GM19324 (cell line): Measurements from ENCODE around the gene SLC7A14.

Experiments used
- ATAC-seq: cut with Tn5 transposase; IDR thresholded peaks from one replicate; pipeline ENCODE4 v1.9.1; 2021; ENCODE audit warnings: mild to moderate bottlenecking, moderate library complexity; ENCODE audit not compliant: unreplicated experiment, low FRiP score

SLC7A14 gene

GRCh38 chr3:170437176-170437575 lies 148.7 kb downstream of the SLC7A14 start:
- no peak for ATAC-seq

- no peak for ATAC-seq
Measured at GRCh38 chr3:170436697-170437096, 149.2 kb downstream of the SLC7A14 start.

DNA sequence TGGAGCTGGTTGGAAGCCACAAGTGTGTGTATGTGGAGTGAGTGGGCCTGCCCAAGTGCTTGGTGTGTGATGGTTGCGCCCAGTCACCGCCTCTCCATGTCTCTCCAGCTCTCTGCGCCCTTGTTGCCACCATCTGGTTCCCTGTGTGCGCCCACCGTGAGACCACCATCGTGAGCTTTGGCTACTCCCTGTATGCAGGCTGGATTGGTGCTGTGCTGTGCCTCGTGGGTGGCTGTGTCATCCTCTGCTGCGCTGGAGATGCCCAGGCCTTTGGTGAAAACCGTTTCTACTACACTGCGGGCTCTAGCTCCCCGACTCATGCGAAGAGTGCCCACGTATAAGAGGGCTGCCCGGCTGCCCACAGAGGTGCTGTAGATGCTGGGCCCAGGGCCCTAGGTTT lies 153.5 kb downstream of the SLC7A14 start:
- ATAC-seq, result no peak

DNA sequence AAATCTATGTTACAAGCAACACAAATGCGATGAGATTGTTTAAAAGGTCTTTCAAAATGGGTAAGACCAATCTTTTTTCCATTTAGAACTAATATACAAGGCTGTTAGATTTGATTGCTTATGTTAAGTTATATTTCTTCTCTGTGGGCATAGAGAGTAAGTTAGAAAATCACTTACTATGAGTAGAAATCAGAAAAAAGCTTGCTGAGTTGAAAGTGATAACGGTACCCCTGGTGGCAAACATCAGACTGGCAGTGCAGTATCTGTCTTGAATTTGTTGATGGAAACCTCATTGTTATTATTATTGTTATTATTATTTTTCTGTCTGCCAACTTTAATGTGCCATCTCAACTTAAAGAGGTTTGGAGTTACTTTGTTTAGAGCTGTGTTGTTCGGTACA lies 154.8 kb downstream of the SLC7A14 start:
- no peak for ATAC-seq

GRCh38 chr3:170429050-170429449 lies 156.8 kb downstream of the SLC7A14 start:
- ATAC-seq, result no peak

DNA sequence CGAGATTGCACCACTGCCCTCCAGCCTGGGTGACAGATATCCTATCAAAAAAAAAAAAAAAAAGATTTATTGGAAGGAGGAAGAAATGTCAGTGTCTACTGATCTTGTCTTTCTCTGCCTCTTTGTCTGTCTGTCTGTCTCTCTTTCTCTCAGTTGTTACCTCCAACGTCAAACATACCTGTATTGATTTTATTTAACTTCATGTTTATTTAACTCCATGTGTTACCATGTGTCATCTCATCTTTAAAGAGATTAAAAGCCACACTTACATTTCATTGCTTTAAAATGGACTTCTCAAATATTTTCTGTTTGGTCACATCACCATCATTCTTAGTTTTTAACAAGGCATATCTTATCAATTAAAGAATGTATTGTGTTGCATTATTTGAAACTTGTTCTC lies 157.8 kb downstream of the SLC7A14 start:
- ATAC-seq, result no peak

GRCh38 chr3:170426240-170426797 lies 159.6 kb downstream of the SLC7A14 start:
- ATAC-seq, result no peak

- ATAC-seq, result no peak
Measured at GRCh38 chr3:170425491-170426239, 160.2 kb downstream of the SLC7A14 start.

DNA sequence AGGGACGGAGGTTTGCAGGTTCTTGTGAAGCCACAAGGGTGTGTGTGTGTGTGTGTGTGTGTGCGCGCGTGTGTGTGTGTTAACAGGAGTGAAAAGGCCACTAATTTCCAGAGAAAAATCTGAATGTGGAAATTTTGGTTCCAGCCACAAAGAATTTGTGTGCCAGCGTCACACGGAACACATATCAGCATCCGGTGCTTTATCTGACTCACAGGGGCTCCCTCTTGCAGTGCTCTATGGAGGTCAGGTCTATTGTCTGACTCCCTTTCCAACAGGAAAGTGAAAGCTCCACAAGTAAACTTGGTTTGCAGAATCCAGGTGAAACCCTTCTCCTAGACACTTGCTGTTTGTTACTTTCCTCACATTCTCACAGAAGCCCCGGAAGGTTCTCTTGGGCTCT lies 161.0 kb downstream of the SLC7A14 start:
- ATAC-seq, result no peak

GRCh38 chr3:170423001-170423615 lies 162.8 kb downstream of the SLC7A14 start:
- no peak for ATAC-seq

- ATAC-seq, result no peak
Measured at GRCh38 chr3:170421758-170422157, 164.1 kb downstream of the SLC7A14 start.

DNA sequence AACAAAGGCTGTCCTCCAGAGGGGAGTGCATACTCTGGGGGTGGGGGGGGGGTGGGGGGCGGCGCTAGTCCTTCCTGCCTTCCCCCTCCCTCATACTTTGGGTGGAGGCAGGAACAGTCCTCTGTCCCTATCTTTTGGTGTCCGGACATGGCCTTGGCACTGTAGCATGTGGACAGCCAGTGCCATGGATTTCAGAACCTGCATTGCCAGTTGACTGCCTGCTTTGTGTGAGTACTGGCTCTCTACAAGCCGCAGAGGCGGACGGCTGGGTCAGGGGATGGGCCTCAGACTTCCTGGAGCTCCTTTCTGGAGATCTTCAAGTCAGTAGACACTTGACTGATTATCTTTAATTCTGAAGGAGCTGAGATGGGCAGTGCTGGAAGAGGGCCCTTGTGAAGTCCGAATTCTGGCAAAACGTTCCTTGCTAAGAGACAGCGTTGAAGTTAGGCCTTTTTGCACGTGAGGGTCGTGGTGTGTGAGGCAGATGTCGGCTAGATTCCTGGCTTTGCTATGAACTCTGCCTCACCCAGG lies 164.7 kb downstream of the SLC7A14 start:
- ATAC-seq, result no peak

DNA sequence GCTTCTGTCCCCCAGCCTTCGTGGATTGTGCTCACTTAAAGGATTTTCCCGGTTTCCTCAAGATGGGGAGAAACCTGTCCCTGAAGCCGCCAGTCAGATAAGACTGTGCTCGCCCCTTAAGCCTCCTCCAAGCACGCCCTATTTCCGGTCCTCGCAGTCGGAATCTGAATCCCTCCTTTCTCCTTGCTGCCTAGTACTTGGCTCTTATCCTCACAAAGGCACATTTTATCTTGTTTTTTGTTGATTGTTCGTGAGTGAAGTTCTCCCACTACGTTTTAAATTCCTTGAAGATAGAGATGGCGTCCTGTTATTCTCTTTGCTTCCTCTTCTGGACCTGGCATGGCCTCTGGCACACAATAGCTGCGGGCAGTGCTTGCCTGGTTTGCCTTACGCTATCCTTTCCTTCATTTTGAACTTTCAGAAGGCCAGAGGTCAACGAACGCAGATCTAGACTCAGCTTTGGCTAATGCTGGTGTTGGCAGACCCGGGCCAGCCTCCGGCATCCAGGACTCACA lies 165.5 kb downstream of the SLC7A14 start:
- no peak for ATAC-seq

DNA sequence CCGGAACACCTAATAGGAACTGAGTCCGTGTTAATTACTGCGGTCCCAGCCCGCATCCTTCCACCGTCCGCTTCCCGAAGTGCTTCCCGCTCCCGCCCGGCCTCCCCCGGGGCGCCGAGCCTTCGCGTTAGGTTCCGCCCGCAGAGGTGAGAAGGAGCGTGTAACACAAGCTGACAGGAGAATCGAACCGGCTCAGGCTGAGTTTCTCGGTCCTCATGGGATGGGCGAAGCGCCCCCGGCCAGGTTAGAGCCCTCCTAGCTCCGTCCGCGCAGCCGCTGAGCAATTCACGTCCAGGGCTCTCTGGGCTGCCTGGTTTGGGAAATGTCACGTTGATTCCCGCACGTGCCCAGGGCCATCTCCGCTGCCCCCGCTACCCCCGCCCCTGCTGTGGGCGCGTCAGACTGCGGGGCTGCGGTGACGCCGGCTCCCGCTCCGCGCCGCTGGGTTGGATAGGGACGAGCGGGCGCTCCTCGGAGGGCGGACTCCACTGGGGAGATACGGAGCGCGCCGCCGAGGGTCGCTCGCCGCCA lies 166.3 kb downstream of the SLC7A14 start:
- no peak for ATAC-seq

DNA sequence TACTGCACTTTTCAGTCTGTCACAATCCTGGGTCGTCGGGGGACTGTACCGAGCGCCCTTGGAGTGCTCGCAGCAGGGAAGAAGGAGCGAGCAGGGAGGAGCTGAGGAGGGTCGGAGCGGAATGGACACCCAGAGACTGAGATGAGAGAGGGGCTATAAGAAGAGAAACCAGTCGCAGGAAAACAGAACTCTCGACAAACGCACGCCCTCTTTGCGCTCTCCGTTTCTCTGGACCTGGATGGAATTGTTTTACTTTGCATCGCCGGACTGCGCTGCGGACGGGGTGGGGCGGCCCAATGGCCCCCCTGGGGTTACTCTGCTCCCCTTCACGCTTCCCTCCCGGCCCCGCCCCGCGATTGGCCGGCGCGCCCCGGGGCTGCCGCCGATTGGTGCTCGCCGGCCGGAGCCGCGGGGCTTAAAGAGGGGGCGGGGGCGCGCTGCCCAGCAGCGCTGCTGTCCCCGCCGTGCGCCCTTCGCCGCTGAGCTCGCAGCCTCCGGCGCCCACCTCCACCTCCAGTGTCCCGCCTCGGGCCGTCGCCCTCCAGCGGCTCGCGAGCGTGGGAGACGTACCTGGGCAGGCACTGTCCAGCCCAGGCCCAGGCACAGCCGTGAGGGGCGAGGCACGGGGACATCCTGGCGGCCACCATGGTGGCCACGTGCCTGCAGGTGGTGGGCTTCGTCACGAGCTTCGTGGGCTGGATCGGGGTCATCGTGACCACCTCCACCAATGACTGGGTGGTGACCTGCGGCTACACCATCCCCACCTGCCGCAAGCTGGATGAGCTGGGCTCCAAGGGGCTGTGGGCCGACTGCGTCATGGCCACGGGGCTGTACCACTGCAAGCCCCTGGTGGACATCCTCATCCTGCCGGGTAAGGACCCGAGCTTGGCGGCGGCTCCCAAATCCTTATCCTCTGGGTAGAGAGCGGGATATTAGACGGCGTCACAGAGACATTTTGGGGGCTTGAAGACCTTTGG lies 167.2 kb downstream of the SLC7A14 start, which contains the start of gene CLDN11:
Gene CLDN11, plus strand, starts transcription at position 447 of the 977 bp plus-strand sequence. Its CDS starts 199 bp downstream, at position 646.
- ATAC-seq, result no peak

GRCh38 chr3:170417090-170417489 lies 168.8 kb downstream of the SLC7A14 start:
- no peak for ATAC-seq

DNA sequence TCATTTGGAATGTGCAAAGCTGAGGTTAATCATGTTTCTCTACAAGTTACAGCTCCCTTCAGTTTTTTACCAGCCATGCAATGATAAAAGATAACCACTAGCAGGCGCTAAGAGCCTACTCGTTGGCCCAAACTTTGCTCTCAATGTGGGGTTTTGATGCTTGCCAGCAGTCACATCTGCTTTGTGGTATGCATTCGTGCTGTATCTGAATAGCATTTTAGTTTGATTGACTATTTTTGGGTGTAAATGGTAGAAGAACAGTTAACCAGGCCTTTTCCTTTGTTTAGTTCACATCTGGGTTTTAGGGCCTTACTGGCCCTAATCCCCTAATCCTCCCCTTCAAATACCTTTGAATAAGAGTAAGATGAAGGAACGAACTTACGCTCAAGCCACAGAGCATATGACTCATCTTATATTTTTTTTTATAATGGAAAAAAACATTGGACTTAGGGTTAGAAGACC lies 171.6 kb downstream of the SLC7A14 start:
- ATAC-seq, result no peak

DNA sequence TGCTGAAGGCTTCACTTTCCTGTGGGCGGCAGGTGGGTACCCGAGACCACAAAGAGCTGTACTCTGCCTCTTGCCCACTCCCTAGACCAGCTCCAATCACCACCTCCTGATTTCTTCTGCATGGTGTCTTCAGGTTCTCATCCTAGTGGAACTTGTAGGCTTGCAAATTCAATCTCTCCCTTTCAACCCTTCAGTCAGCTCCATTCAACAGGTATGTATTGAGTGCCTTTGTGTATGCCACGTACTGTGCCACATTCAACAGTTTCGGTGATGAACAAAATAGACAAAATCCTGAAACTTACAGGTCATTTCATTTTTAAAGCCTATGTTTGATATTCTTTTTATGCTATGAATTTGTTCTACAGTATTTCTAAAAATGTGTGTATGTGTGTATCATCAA lies 172.6 kb downstream of the SLC7A14 start:
- ATAC-seq, result no peak

GRCh38 chr3:170410428-170411029 lies 175.3 kb downstream of the SLC7A14 start:
- ATAC-seq, result no peak
